D721Med (cell line): Measurements from ENCODE around the gene ETS2.
A peak's percentile ranks its signal among the peaks of the same experiment; 100 is the strongest.

Experiments
- DNase-seq: peaks from one replicate; pipeline ENCODE4 v3.0.0; 2011; ENCODE audit warnings: low spot score; ENCODE audit not compliant: insufficient read length
- FAIRE-seq: peaks from 2 replicates; lab custom pipeline; 2011; peaks lifted over from hg19 to GRCh38; lab: Jason Lieb, UNC
- CTCF ChIP-seq: IDR thresholded peaks from 2 replicates; pipeline ENCODE4 v1.5.1; 2012; ENCODE audit warnings: mild to moderate bottlenecking, control low read depth; ENCODE audit not compliant: insufficient read depth; ENCODE audit errors: missing control alignments

The ETS2 gene

GRCh38 chr21:38805328-38806152, at the start of gene ETS2:
Gene ETS2 (plus strand): TSS chr21:38805929. CDS start chr21:38810035, 4,106 bp downstream.
- FAIRE-seq = no peak
- no peak for TF ChIP-seq CTCF
- DNase-seq = peak; percentile 74

- no peak for DNase-seq
- no peak for FAIRE-seq
- no peak for TF ChIP-seq CTCF
Measured at GRCh38 chr21:38756746-38757145, 49.0 kb upstream of the ETS2 start.

- no peak for FAIRE-seq
- DNase-seq = no peak
- no peak for TF ChIP-seq CTCF
Measured at GRCh38 chr21:38758501-38759214, 47.1 kb upstream of the ETS2 start.

- DNase-seq = no peak
- no peak for TF ChIP-seq CTCF
- FAIRE-seq = no peak
Measured at GRCh38 chr21:38759413-38759812, 46.3 kb upstream of the ETS2 start.

GRCh38 chr21:38760017-38760761, 45.5 kb upstream of the ETS2 start:
- FAIRE-seq = peak; percentile 6
- DNase-seq = no peak
- no peak for TF ChIP-seq CTCF

GRCh38 chr21:38760762-38761155, 45.0 kb upstream of the ETS2 start:
- FAIRE-seq (no peak), DNase-seq (no peak)
- TF ChIP-seq CTCF = no peak
